Cardiac fibroblast (primary cell): ENCODE results near the gene DPM1.

Experiments
- DNase-seq, 2 donors: peaks; one replicate each; pipeline versions ENCODE4 v3.0.0 to v3.0.0-alpha.2; 2010; ENCODE audit warnings: low read depth in 2 of 2
- H3K4me3 ChIP-seq, 2 donors: replicated peaks in 1 of 2; 1 replicate in 1 of 2; 2 replicates in 1 of 2; pipeline ENCODE4 v1.5.1; 2011; ENCODE audit warnings: low read depth in 2 of 2, low read length in 2 of 2, mild to moderate bottlenecking in 2 of 2, moderate library complexity in 1 of 2
- TF ChIP-seq, protein P1 (sequence below): IDR thresholded peaks from one replicate; pipeline ENCODE4 v1.5.1; 2011; ENCODE audit warnings: low read depth, mild to moderate bottlenecking, low read length, inconsistent platforms

Gene DPM1

DNA sequence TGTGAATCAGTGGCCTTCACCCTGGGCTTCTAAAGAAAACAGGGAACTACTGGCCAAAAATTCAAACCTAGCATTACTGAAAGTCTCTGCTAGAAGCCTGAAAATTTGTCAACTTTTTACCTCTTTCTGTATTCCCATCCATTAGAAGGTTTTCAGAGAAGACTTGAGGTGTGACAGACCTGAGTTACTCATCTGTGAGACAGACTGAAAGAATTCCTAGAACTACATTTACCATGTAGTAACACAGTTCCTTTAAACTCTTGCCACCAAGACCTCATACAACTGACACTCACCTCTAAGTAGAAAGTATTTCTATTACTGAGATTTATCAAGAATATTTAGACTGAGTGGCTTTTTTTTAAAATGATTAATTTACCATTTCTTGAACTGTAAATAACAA, 4.5 kb downstream of the DPM1 start:
- DNase-seq = no peak
- no peak overlapping the region for H3K4me3 ChIP-seq
- TF ChIP-seq, protein P1, sequence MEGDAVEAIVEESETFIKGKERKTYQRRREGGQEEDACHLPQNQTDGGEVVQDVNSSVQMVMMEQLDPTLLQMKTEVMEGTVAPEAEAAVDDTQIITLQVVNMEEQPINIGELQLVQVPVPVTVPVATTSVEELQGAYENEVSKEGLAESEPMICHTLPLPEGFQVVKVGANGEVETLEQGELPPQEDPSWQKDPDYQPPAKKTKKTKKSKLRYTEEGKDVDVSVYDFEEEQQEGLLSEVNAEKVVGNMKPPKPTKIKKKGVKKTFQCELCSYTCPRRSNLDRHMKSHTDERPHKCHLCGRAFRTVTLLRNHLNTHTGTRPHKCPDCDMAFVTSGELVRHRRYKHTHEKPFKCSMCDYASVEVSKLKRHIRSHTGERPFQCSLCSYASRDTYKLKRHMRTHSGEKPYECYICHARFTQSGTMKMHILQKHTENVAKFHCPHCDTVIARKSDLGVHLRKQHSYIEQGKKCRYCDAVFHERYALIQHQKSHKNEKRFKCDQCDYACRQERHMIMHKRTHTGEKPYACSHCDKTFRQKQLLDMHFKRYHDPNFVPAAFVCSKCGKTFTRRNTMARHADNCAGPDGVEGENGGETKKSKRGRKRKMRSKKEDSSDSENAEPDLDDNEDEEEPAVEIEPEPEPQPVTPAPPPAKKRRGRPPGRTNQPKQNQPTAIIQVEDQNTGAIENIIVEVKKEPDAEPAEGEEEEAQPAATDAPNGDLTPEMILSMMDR = no peak

DNA sequence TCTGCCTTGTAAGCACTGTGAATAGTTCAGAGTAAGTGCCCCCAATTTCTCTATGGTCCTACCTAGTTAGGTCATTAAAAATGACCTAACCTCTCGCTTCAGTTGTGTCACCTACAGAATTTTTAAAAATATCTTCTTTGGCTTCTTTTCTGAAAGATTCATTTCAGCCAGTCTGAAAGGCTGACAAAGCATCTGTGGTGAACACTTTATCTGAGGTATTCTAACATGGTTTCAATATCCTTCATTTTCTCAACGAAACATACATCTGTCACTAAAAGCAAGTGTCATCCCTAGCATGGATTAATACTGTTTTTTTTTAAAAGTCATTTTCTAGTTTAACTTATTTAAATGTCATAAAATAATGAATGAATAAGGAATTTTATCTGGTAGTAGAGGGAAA, 5.1 kb downstream of the DPM1 start:
- TF ChIP-seq, protein P1 = no peak
- no peak for DNase-seq
- H3K4me3 ChIP-seq = no peak overlapping the region

DNA sequence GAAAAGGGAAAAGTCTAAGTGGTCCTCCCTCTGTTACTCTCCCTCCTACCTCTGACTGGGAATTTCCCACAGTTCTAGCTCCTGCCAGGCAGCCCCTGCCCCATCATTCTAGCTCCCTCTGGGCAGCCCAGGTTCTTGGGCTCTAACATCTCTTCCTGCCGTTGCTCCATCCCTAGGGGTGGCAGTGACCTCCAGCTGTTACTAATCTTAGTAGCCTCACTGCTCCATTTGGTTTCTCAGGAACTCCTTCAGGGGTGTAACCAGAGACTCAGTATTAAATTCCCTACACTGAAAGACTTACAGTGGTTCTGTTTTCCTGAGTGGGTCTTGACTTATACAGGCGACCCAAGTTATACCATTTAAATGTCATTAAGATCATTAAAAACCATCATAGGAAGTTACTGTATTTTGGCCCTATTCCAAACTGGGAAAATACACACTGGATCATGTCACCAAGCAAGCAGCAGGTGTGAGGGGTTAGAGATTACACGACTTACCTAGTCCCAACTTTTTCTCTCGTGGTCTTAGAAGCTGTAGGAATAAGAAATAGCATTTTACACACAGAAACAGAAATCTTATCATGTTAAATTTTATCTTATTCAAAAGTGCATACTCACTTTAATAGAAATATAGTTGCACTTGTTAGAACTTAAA, 10.1 kb downstream of the DPM1 start:
- TF ChIP-seq, protein P1 = no peak
- no peak overlapping the region for H3K4me3 ChIP-seq
- no peak for DNase-seq

DNA sequence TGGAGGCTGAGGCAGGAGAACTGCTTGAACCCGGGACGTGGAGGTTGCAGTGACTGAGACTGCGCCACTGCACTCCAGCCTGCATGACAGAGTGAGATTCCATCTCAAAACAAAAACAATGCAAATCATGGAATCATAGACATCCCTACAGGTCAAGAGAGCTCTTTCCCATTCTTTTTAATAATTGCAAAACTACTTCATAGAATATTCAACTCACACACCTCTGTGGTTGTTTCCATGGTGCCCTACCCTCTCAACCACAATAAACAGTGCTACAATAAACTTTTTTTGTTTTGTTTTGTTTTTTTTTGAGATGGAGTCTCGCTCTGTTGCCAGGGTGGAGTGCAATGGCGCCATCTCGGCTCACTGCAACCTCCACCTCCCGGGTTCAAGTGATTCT, 15.3 kb downstream of the DPM1 start:
- TF ChIP-seq, protein P1 = no peak
- no peak for DNase-seq
- H3K4me3 ChIP-seq = no peak overlapping the region

DNA sequence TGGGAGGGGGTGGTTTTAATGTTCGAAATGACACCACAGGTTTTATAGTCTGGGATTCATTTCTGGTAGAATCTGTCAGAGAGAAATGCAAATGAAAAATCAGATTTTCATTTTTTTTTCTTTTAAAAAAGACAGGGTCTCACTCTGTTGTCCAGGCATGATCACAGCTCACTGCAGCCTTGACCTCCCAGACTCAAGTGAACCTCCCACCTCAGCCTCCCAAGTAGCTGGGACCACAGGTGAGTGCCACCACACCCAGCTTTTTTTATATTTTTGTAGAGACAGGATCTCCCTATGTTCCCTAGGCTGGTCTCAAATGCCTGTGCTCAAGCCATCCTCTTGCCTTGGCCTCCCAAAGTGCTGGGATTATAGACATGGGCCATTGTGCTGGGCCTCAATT, 24.7 kb downstream of the DPM1 start:
- no peak for DNase-seq
- TF ChIP-seq, protein P1 = no peak
- H3K4me3 ChIP-seq = no peak overlapping the region

DNA sequence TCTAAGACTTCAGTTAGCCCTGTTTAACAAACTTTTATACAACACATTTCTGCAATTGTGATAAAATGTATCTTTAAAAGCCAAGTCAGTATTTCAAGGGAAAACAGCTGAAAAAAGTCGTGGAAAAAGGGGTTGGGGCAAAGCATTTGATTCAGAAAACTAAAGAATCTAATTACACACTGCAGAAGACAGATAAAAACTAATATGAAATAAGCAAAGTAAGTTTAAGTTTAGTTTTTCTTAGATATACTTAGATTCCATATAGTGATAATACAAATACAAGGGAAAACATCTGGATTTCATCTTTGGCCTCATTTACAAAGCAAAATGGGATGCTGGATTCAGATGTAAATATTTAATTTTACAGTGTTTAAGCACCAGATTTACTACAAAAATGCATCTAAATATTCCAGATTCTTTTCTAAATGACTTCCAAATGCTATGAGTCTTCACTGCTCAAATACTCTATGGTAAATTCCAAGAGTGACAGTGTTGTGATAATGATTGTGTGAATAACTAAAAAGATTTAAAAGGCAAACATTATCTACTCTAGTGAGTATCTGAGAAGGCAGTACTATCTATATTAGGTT, 25.5 kb downstream of the DPM1 start:
- H3K4me3 ChIP-seq = no peak overlapping the region
- TF ChIP-seq, protein P1 = no peak
- DNase-seq = no peak
